HG03432 (cell line): ENCODE data around the gene NDUFB2.
"Not testable (repeated sequence)": the region's sequence is repeated elsewhere in the genome, so short reads cannot be mapped to it uniquely, and the experiment has no call there.

ENCODE experiments used
- ATAC-seq: cut with Tn5 transposase; IDR thresholded peaks from one replicate; pipeline ENCODE4 v1.9.1; 2021; ENCODE audit warnings: mild to moderate bottlenecking, moderate library complexity; ENCODE audit not compliant: unreplicated experiment

Gene NDUFB2

GRCh38 chr7:140689199-140690152 is 7.0 kb upstream of the NDUFB2 start:
- ATAC-seq, result no peak

GRCh38 chr7:140691376-140692045 is 5.0 kb upstream of the NDUFB2 start:
- no peak for ATAC-seq

GRCh38 chr7:140693849-140694248 is 2.7 kb upstream of the NDUFB2 start:
- ATAC-seq, result not testable (repeated sequence)

DNA sequence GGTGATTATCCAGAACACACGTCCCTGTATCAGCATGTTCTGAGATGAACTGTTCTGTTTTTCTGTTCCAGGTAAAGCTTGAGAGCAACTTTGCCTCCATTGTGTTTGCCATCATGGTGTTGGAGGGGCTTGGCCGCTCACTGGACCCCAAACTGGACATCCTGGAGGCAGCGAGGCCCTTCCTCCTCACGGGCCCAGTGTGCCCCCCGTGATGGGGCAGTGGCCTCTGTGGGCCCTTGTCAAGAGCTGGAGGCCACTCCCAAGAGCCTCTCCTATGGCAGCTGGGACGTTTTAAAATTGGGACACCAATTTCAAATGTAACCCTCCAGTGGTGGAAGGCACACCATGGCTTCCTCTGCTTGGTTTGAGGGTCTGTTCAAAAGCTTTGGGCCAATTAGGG is 1.9 kb upstream of the NDUFB2 start:
- ATAC-seq, result no peak

DNA sequence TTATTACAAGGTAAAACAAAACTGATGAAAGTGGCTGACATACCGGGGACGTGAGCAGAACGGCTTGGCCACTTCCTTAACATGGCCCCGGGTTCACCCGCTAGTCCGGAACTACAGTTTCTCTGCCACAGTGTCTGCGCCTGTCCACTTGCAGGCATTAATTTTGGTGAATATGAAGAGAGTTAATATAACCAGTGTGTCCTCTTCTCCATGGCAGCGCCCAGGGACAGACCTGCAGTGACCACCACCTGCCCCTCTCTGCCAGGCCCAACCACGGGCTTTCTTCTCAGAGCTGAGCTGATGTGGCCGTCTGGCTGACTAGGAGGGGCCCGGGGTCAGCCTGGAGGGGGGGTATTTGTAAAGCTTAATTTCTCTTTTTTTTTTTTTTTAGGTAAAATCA is 1.1 kb upstream of the NDUFB2 start:
- ATAC-seq, result no peak

- ATAC-seq, result no peak
Observed at GRCh38 chr7:140696024-140696679, 356 bp upstream of the NDUFB2 start.

DNA sequence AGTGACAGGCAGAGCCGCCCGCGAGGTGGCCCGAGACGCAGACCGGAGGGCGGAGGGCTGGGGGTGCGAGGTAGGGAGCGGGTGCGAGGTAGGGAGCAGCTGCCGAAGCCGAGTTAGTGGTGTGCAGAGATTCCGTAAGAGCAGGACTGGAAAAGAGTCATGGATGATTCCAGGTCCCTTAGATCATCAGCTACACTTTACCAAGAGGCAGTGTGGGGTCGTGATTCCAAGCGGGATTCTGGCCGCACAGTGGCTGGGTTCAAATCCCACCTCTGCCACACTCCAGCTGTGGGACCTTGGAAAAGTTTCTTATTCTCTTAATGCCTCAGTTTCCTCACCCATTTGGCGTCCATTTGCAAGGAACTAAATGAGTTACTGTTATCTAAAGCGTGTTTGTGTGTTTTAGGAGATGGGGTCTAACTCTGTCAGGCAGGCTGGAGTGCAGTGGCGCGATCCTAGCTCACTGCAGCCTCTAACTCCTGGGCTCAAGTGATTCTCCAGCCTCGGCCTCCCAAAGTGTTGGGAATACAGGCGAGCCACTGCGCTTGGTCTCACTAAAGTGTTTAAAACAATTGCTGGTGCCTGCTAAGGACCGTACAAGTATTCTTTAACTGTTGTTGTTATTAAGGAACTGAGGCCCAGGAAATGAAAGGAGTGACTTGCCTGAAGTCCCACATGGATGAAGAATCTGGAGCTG is 1.1 kb downstream of the NDUFB2 start:
- ATAC-seq, result no peak

DNA sequence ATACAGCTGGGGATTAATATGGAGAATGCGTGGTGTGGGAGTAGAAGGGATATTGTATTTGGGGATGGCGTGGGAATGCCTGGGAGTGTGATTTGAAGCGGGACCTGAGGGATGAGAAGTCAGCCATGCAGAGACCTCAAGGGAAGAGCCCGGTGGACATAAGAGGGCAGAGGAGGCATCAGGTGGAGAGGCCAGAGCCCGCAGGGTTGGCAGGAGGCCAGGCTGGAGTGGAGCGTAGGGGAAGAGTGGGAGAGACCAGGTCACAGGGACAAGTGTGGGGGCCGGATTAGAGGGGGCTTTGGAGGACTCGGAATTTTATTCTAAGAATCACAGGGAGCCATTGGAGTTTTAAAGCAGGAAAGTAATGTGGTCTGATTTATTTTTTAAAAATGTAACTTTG is 2.0 kb downstream of the NDUFB2 start:
- no peak for ATAC-seq

DNA sequence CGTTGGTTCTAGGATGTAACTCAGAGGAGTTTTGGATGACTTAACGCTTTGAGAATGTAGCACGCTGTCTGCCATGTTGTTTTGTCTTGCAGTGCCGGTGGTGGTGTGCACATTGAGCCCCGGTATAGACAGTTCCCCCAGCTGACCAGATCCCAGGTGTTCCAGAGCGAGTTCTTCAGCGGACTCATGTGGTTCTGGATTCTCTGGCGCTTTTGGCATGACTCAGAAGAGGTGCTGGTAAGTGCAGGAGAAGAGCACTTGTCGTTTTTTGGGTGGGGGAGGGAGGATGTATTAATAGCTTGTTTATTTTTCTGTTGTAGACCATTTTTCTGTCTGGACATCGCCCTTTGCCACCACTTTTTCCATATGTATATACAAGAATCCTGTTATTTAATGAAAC is 6.3 kb downstream of the NDUFB2 start:
- ATAC-seq, result no peak

DNA sequence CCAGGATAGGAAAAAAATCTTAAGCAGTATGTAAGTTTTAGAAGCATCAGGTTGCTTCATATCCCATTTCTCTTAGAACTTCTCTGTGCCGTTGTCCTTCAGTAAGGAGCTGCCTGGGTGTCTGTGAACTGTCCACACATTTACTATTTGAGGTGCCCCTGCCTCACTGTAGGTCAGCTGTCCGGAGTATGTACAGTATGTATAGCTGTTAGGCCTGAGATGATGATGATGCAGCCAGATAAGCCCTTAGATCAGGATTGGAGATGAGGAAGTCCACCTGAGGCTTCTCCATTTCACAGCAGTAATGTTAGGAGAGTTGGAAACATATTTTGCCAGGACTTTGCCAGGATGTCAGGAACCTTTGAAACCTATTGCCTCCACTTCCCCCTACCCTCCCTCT is 7.7 kb downstream of the NDUFB2 start:
- no peak for ATAC-seq

DNA sequence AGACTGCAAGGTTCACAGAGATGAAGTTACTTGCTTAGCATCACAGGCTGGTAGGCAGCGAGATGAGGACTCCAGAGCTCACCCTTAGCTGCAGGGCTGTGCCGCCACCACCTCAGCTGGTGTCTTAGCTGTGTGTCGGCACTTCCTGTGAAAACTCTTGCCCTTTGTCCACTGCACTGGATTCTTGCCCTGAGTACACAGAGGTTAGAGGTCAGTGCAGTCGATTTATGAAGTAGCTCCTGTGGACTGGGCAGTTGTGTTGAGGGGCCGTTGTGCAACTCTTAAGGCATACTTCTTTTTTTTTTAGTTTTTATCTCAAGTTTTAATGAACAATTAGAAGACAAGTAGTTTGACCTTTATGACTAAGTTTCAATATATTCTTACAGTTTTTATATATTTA is 10.6 kb downstream of the NDUFB2 start:
- no peak for ATAC-seq

GRCh38 chr7:140708764-140709163 is 12.3 kb downstream of the NDUFB2 start:
- not testable (repeated sequence) for ATAC-seq

- ATAC-seq, result not testable (repeated sequence)
Observed at GRCh38 chr7:140712392-140712791, 15.9 kb downstream of the NDUFB2 start.

DNA sequence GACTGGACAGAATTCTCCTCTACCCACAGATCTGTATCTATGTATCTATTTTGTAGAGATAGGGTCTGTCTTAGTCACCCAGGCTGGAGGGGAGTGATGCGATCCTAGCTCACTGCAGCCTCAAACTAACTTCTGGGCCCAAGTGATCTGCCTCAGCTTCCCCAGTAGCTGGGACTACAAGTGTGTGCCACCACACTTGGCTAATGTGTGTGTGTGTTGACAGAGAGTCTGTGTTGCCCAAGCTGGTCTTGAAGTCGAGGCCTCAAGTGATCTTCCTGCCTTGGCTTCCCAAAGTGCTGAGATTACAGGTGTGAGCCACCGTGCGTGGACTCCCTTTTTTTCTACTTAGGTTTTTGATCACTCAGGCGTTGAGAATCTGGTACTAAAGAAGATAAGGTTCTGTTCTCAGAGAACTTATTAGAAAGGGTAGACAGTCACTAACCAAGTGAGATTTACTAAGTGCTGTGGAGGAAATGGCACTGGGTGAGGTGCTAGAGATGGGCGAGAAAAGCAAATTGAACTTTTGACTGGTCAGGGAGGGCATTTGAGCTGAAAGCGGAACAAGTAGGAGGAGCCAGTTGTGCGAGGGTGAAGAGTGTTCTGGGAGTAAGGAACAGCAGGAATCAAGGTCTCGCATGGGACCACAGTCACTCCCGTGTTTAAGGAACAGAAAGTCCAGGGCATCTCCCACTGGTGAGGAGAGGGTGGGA is 18.0 kb downstream of the NDUFB2 start:
- ATAC-seq, result no peak

DNA sequence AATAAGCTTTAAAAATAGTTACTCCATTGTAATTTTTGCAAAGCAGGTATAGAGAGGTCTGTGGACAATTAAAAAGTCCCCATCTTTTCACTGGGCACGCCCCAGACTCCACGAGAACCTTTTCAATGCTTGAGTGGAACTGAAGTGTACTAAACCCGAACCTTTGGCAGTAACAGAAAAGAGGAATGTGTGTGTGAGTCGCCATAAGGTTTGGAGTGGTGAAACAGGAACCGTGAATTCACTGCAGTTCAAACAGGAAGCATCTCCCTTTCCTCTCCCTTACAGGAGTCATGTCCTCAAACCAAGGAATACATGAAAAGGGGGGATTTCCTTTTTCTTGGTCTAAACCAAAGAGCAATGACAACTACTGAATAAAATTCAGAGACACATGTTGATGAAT is 23.2 kb downstream of the NDUFB2 start:
- no peak for ATAC-seq

- ATAC-seq, result no peak
Observed at GRCh38 chr7:140722254-140722653, 25.7 kb downstream of the NDUFB2 start.

DNA sequence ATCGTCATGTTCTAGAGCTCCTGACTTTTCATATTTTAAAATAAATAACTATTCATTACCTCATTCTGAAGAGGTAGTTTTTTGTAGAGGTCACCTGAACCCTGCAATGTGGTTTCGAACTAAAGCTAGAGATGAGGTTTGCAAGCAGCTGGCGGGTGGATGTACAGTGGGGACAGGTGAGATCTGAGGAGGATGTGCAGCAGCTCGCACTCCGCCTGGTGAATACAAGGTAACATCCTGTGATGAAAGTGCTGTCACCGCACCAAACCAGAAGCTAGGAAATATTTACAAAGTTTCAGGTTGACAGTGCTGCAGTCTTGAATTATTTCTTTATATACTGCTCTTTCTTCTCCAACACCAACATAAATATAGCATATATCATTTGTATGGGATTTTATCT is 26.5 kb downstream of the NDUFB2 start:
- no peak for ATAC-seq

DNA sequence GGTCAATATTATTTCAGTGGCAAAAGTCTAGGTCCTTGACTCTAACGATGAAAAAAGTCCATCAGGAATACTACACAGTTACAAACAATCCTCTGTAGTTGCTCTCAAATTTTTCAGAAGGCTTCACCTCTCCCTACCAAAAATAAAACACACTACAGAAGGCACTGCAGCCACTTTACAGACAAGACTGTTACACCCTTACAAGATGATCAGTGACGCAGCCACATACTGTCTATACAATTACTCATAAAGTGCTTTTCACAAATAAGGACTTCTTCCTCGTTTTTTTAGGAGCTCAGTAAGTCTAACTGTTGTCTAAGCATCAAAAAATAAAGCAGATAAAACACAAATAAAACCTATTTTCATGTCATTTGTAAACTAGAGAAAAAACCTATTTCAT is 27.1 kb downstream of the NDUFB2 start:
- ATAC-seq, result no peak

- ATAC-seq, result no peak
Observed at GRCh38 chr7:140724706-140725105, 28.2 kb downstream of the NDUFB2 start.

DNA sequence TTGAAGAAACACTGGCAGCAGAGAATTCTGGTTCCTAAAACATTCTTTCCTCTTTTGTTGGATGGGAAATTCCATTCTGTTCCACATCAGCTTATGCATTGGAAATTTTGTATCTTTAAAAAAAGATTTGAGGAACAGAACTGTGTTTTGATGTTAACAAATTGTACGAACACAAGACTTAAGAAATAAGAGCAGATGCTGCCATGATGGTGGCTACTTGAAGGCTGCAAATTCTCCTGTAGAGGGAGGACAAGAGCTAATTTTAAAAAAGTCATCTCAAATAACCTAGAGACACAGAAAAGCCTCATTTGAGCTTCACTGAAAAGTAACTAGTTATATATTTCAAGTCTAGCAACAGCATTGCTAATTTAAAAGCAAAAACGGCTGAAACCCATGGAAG is 29.8 kb downstream of the NDUFB2 start:
- no peak for ATAC-seq
